Hematopoietic multipotent progenitor cell treated with erythropoietin and hydrocortisone succinate and interleukin-3 and kit ligand, for 15 days (in vitro differentiated cells): ENCODE data around the gene INO80B.
A peak's percentile ranks its signal among the peaks of the same experiment; 100 is the strongest.
"Not testable (repeated sequence)": the region's sequence is repeated elsewhere in the genome, so short reads cannot be mapped to it uniquely, and the experiment has no call there.

Experiments
- DNase-seq: peaks from one replicate; pipeline ENCODE4 v3.0.0-alpha.2; 2015; ENCODE audit warnings: low spot score

INO80B gene

GRCh38 chr2:74454654-74455511 is at the start of gene INO80B:
TSS of gene INO80B (plus strand) at chr2:74455087. CDS start at chr2:74455117, 30 bp downstream.
- DNase-seq: peak; percentile 98

- no peak for DNase-seq
These were observed 48.9 kb upstream of the INO80B start for GRCh38 chr2:74406035-74406434.

GRCh38 chr2:74407682-74408081 is 47.2 kb upstream of the INO80B start:
- no peak for DNase-seq

- no peak for DNase-seq
These were observed 41.7 kb upstream of the INO80B start for GRCh38 chr2:74413001-74413698.

GRCh38 chr2:74414441-74414840 is 40.4 kb upstream of the INO80B start:
- no peak for DNase-seq

- no peak for DNase-seq
These were observed 39.8 kb upstream of the INO80B start for GRCh38 chr2:74414881-74415761.

- no peak for DNase-seq
These were observed 39.0 kb upstream of the INO80B start for GRCh38 chr2:74415762-74416395.

GRCh38 chr2:74416778-74417177 is 38.1 kb upstream of the INO80B start:
- no peak for DNase-seq

- DNase-seq: no peak
These were observed 37.7 kb upstream of the INO80B start for GRCh38 chr2:74417197-74417596.

GRCh38 chr2:74417763-74418162 is 37.1 kb upstream of the INO80B start:
- no peak for DNase-seq

GRCh38 chr2:74418312-74418711 is 36.6 kb upstream of the INO80B start:
- no peak for DNase-seq

- DNase-seq: no peak
These were observed 35.5 kb upstream of the INO80B start for GRCh38 chr2:74419345-74419744.

GRCh38 chr2:74420006-74420405 is 34.9 kb upstream of the INO80B start:
- no peak for DNase-seq

- not testable (repeated sequence) for DNase-seq
These were observed 34.3 kb upstream of the INO80B start for GRCh38 chr2:74420443-74421103.

- DNase-seq: peak; percentile 58
These were observed 33.5 kb upstream of the INO80B start, which contains the start of the genes C2orf81 and WDR54 for GRCh38 chr2:74421221-74421870. TSS of gene C2orf81 (minus strand) at chr2:74421619. CDS start at chr2:74421560, 59 bp downstream. TSS of gene WDR54 (plus strand) at chr2:74421730. CDS start at chr2:74422154, 424 bp downstream.

- no peak for DNase-seq
These were observed 31.4 kb upstream of the INO80B start for GRCh38 chr2:74423231-74424095.

- DNase-seq: no peak
These were observed 30.5 kb upstream of the INO80B start for GRCh38 chr2:74424139-74424992.

- DNase-seq: no peak
These were observed 29.9 kb upstream of the INO80B start for GRCh38 chr2:74424995-74425406.

GRCh38 chr2:74425523-74425922 is 29.4 kb upstream of the INO80B start:
- DNase-seq: no peak
